HG02943 (cell line): ENCODE results near the gene AIG1.
"Not testable (repeated sequence)": the region's sequence is repeated elsewhere in the genome, so short reads cannot be mapped to it uniquely, and the experiment has no call there.

ENCODE experiments used
- ATAC-seq: cut with Tn5 transposase; IDR thresholded peaks from one replicate; pipeline ENCODE4 v1.9.1; 2021; ENCODE audit warnings: mild to moderate bottlenecking, low read depth, moderate library complexity; ENCODE audit not compliant: unreplicated experiment

Gene AIG1

DNA sequence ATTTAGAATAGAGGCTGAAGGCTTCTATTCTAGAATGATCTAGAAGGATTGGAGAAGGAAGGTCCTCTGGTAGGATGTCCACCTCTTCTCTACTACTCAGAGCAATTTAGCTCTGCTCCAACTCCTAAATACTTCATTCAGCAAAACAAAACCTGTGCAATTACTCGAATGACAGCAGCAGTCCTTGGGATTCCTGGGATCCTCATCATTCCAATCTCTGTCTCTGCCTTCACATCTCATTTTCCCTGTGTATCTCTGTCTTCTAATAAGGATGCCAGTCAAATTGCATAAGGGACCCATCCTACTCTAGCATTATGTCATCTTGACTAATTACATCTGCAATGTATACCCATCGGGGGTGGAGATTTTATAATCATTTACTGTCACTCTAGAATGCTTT is 5.5 kb upstream of the AIG1 start:
- ATAC-seq = no peak

DNA sequence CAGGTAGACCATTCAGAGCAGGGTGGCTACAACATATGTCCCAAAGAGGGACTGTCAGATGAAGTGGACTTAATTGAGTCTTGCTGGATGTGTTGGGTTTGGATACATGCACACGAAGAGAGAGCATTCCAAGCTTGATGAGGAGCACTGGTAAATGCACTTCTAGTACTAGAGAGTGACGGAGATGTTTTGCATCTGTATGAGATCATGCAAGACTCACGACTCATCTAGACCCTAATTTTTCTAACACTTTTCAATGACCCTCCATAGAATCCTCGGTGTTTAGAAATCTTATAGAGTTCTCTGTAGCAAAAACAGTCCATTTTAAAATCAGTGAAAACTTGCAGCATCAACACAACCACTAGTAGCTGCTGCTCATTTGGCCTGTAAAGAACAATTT is 4.8 kb upstream of the AIG1 start:
- no peak for ATAC-seq

GRCh38 chr6:143058987-143059386 is 1.7 kb upstream of the AIG1 start:
- no peak for ATAC-seq

- no peak for ATAC-seq
These were observed 881 bp upstream of the AIG1 start for GRCh38 chr6:143059663-143060353.

GRCh38 chr6:143060354-143060805 is 309 bp upstream of the AIG1 start:
- ATAC-seq = peak; percentile 67

DNA sequence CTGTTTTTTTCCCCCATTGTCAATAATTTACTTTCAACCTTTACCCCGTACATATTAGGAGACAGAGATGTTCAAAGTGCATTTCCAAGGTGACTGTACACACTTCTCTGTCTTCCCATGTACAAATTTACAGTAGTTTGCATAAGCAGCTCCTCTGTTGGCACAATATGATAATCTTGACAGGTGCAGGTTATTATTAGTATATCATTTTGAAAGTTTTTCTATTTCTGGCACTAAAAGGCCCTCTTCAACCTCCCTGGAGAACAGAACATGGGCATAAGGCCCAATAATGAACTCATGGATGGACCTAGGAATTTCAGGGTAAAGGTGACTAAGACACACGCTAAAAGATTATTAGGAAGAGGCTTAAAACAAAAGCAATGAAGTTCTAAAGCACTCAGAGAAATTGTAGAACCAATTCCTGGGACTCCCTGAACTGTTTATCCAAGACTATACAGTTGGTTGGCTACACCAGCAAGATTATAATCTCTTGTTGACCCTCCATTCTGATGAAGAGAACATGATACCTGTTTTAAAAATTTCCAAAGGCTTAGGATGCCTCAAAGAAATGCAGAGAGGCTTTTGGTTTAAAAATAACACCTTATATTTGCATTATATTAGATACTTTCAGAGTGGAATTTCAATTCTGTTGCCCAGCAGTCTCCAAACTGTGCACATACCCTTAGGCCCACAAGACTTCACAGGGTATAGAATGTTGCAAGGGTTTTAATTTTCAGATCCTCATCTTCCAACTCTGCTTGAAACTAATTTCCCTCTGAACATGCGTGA is 1.1 kb downstream of the AIG1 start:
- ATAC-seq = no peak

DNA sequence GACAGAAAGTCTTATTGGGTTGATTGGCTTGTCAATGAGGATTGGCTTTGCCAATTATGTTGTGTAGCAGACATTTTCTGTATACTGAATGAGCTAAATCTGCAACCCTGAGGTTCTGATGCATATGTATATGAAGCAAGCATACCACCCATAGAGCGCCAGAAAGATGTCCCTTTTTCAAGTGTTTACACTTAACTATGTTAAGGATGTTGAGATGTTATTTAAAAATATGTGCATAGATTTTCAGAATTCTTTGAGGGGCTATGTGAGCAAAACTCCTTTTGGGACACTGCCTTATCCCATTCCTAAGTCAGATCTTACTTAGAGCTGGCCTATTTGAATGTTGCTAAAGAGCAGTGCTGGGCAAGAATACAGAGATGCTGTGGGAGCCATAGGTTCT is 1.9 kb downstream of the AIG1 start:
- no peak for ATAC-seq

DNA sequence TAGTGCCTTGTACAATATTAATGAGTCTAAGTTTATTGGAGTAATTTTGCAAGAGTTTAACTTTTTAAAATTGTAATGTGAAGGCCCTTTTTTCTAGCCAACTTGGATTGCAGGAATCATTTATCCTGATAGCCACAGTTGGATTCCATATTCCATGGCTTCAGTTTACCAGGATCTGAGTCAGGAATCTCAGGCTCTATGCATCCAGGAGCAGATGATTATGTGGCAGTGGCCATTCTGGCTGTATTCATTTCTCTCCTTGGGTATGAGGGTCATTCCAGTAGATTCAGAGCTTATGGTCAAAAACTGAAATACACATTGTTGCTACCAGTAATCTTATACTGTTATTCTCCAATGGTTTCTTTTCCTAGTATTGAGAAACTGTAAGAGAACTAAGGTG is 2.9 kb downstream of the AIG1 start:
- no peak for ATAC-seq

DNA sequence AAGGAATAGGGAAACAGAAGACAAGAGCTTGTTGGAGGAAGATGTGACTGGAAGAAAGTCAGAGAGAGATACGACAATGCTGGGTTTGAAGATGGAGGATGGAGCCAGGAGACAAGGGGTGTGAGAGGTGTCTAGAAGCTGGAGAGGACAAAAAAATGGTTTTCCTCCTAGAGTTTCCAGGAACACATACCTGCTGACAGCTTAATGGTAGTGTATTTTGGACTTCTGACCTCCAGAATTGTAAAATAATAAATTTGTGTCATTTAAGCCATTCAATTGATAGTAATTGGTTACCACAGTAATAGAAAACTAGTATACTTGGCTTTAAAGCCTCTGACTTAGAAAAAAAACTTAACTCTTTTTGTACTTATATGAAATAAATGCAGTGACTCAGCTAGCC is 3.6 kb downstream of the AIG1 start:
- no peak for ATAC-seq

- ATAC-seq = no peak
These were observed 4.4 kb downstream of the AIG1 start for GRCh38 chr6:143064951-143065683.

GRCh38 chr6:143068001-143068400 is 7.3 kb downstream of the AIG1 start:
- ATAC-seq = no peak

GRCh38 chr6:143074101-143074500 is 13.4 kb downstream of the AIG1 start:
- no peak for ATAC-seq

DNA sequence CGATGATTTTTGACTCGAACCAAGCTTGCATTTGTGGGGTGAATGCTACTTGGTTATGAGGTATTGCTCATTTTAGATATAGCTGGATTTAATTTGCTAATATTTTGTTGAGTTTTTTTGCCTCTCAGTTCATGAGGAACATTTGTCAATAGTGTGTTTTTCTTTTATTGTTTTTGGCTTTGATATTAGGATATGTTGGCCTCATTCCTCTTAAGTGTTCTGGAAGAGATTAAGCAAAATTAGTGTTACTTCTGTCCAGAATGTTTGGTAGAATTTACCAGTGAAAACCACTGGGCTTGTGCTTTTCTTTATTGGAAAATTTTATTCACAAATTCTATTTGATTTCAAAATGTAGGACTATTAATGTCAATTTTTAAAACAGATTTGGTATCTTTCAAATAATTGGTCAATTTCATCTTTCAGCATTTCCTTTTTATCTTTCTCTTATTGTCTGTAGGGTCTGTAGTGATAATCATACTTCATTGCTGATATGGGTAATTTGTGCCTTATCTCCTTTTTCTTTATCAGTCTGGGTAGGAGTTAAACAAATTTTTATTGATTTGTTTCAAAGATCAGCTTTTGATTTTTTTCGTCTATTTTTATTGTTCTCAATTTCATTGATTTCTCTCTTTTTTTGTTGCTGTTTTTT is 14.1 kb downstream of the AIG1 start:
- no peak for ATAC-seq

DNA sequence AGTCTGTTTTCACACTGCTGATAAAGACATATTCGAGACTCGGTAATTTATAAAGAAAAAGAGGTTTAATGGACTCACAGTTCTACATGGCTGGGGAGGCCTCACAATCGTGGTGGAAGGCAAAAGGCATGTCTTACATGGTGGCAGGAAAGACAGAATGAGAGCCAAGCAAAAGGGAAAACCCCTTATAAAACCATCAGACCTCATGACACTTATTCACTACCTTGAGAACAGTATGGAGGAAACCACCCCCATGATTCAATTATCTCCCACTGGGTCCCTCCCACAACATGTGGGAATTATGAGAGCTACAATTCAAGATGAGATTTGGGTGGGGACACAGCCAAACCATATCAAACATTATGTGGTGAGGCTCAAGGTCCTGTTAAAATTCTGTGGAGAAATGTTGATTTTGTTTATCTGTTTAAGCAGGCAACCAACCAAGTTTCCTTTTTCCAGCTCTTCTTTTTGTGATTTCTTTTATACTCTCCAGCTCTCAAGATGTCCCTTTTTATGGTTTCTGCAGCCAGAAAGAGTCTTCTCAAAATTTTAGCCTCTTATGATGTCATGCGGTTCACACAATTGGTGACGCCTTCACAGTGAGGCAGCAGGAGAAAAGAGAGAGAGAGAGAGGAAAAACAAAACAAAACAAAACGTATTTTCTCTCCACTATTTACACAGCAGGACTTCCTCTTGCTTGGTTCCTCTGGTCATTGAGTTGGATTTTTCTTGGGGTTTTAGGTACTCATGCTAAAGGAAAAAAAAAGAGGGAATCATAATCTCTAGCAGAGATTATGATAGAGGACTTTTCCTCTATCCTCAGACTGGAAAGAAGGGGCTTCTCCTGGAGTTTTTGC is 18.0 kb downstream of the AIG1 start:
- ATAC-seq = no peak

DNA sequence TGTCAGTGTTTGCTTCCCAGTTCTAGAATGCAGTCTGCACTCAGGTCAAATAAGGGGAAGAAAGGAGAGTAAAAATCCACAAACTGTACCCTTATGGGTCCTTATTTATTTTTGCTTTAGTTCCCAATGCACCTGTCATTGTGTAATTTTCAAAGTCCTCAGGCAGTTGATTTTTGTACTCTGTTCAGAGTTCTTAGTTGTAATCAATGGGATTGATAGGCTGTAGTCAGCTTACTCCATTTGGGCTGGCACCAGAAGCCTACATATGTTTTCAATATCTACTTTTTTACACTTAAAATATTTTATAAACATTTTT is 18.6 kb downstream of the AIG1 start:
- no peak for ATAC-seq

DNA sequence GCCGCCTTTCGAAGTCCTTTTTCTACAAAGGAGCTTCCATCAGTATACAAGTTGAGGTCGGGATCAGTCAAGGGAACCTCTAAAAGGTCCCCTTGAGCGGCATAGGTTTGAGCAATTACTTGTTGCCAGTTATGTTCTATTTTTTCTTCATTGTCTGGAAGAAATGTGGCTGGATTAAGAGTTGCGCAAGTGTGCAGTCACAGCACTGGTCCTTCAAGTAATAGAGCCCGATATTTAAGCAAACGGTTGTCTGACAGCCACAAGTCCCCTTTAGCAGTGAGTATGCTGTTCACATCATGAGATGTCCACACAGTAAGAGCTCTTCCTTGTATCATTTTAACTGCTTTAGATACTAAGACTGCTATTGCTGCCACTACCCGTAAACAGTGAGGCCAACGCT is 21.6 kb downstream of the AIG1 start:
- not testable (repeated sequence) for ATAC-seq

GRCh38 chr6:143084019-143084418 is 23.3 kb downstream of the AIG1 start:
- ATAC-seq = not testable (repeated sequence)

GRCh38 chr6:143087335-143087734 is 26.6 kb downstream of the AIG1 start:
- not testable (repeated sequence) for ATAC-seq

GRCh38 chr6:143087856-143088255 is 27.2 kb downstream of the AIG1 start:
- no peak for ATAC-seq
